Glomerular visceral epithelial cell (primary cell): ENCODE measurements around the gene ASAP2.
"Not testable (repeated sequence)": the region's sequence is repeated elsewhere in the genome, so short reads cannot be mapped to it uniquely, and the experiment has no call there.

Source experiments
- DNase-seq: peaks from one replicate; pipeline ENCODE4 v3.0.0-alpha.2; 2016; ENCODE audit errors: extremely low spot score

ASAP2 gene

GRCh38 chr2:9212010-9212635 lies 5.5 kb downstream of the ASAP2 start:
- DNase-seq = no peak

GRCh38 chr2:9212661-9213411 lies 6.2 kb downstream of the ASAP2 start:
- DNase-seq = no peak

GRCh38 chr2:9213477-9214051 lies 7.0 kb downstream of the ASAP2 start:
- DNase-seq = no peak

- DNase-seq = no peak
Measured at GRCh38 chr2:9214873-9215272, 8.3 kb downstream of the ASAP2 start.

- DNase-seq = peak; percentile 47
Measured at GRCh38 chr2:9215680-9216079, 9.1 kb downstream of the ASAP2 start.

GRCh38 chr2:9216143-9216542 lies 9.5 kb downstream of the ASAP2 start:
- DNase-seq = not testable (repeated sequence)

GRCh38 chr2:9217838-9218770 lies 11.5 kb downstream of the ASAP2 start:
- DNase-seq = no peak

- no peak for DNase-seq
Measured at GRCh38 chr2:9219027-9219445, 12.4 kb downstream of the ASAP2 start.

GRCh38 chr2:9220201-9220600 lies 13.6 kb downstream of the ASAP2 start:
- DNase-seq = no peak

- no peak for DNase-seq
Measured at GRCh38 chr2:9221223-9221622, 14.6 kb downstream of the ASAP2 start.

- DNase-seq = no peak
Measured at GRCh38 chr2:9222239-9222892, 15.8 kb downstream of the ASAP2 start.

- no peak for DNase-seq
Measured at GRCh38 chr2:9222893-9223287, 16.3 kb downstream of the ASAP2 start.

- DNase-seq = no peak
Measured at GRCh38 chr2:9225806-9226205, 19.2 kb downstream of the ASAP2 start.

- no peak for DNase-seq
Measured at GRCh38 chr2:9226458-9227380, 20.1 kb downstream of the ASAP2 start.

GRCh38 chr2:9228088-9228751 lies 21.6 kb downstream of the ASAP2 start:
- DNase-seq = no peak

GRCh38 chr2:9228781-9229469 lies 22.3 kb downstream of the ASAP2 start:
- no peak for DNase-seq

- no peak for DNase-seq
Measured at GRCh38 chr2:9229470-9229820, 22.8 kb downstream of the ASAP2 start.

- no peak for DNase-seq
Measured at GRCh38 chr2:9230051-9230802, 23.6 kb downstream of the ASAP2 start.

GRCh38 chr2:9230881-9231280 lies 24.3 kb downstream of the ASAP2 start:
- DNase-seq = peak; percentile 74
